Activated naive CD8-positive, alpha-beta T cell treated with anti-CD3 and anti-CD28 coated beads for 36 hours (primary cell): ENCODE results near the gene MAU2. TPM values are rescaled to one million over a fixed set of nuclear protein-coding genes. Genes with fewer than 3 reads are reported as not detected.
"Not testable (repeated sequence)": the region's sequence is repeated elsewhere in the genome, so short reads cannot be mapped to it uniquely, and the experiment has no call there.

ENCODE experiments used
- DNase-seq: peaks from one replicate; pipeline ENCODE4 v3.0.0; 2021
- H3K27ac Mint-ChIP-seq: one replicate; pipeline ENCODE4 v1.8.0; 2022; ENCODE audit warnings: mild to moderate bottlenecking, moderate library complexity, mixed read lengths
- H3K27me3 Mint-ChIP-seq: one replicate; pipeline ENCODE4 v1.8.0; 2022; ENCODE audit warnings: mild to moderate bottlenecking, mixed read lengths
- H3K36me3 Mint-ChIP-seq: one replicate; pipeline ENCODE4 v1.8.0; 2021; ENCODE audit warnings: mild to moderate bottlenecking, mixed read lengths
- H3K4me1 Mint-ChIP-seq: one replicate; pipeline ENCODE4 v1.8.0; 2021; ENCODE audit warnings: mixed read lengths
- H3K4me3 Mint-ChIP-seq: one replicate; pipeline ENCODE4 v1.8.0; 2022; ENCODE audit warnings: mild to moderate bottlenecking, moderate library complexity, mixed read lengths
- H3K9me3 Mint-ChIP-seq: one replicate; pipeline ENCODE4 v1.8.0; 2022; ENCODE audit warnings: mixed read lengths
- total RNA-seq, 2 experiments: library from RNA; stranded (reverse); gene quantifications; one replicate each; pipeline ENCODE4 v1.2.3, GENCODE V29; 2021

MAU2 gene
- total RNA-seq, 2 experiments from 2014 or later = 39.5 to 39.9 TPM

- no peak for DNase-seq
- no peak overlapping the region for H3K27ac Mint-ChIP-seq
- no peak overlapping the region for H3K4me3 Mint-ChIP-seq
- no peaks in the 10 kb centered on the region for H3K4me1 Mint-ChIP-seq
- H3K27me3 Mint-ChIP-seq = no peaks in the 10 kb centered on the region
- no peaks in the 10 kb centered on the region for H3K9me3 Mint-ChIP-seq
- H3K36me3 Mint-ChIP-seq = peaks cover 12% of the 10 kb centered on the region
These were observed 28.7 kb downstream of the MAU2 start for GRCh38 chr19:19349365-19349764.

GRCh38 chr19:19350756-19351155, 30.1 kb downstream of the MAU2 start:
- not testable (repeated sequence) for H3K9me3 Mint-ChIP-seq, H3K27ac Mint-ChIP-seq, DNase-seq, H3K27me3 Mint-ChIP-seq, H3K4me1 Mint-ChIP-seq, H3K4me3 Mint-ChIP-seq
- peaks cover 12% of the 10 kb centered on the region for H3K36me3 Mint-ChIP-seq

GRCh38 chr19:19352823-19353222, 32.2 kb downstream of the MAU2 start:
- Mint-ChIP-seq H3K4me1 (no peaks in the 10 kb centered on the region), H3K27ac (no peak overlapping the region), H3K9me3 (no peaks in the 10 kb centered on the region), H3K27me3 (no peaks in the 10 kb centered on the region), H3K36me3 (peaks cover 15% of the 10 kb centered on the region), H3K4me3 (no peak overlapping the region)
- no peak for DNase-seq

- Mint-ChIP-seq H3K4me1 (peaks cover 7% of the 10 kb centered on the region), H3K9me3 (no peaks in the 10 kb centered on the region), H3K27me3 (no peaks in the 10 kb centered on the region), H3K27ac (no peak overlapping the region), H3K36me3 (peaks cover 15% of the 10 kb centered on the region), H3K4me3 (no peak overlapping the region)
- DNase-seq = no peak
These were observed 33.4 kb downstream of the MAU2 start for GRCh38 chr19:19354007-19354406.

- no peaks in the 10 kb centered on the region for H3K27me3 Mint-ChIP-seq
- no peak overlapping the region for H3K4me3 Mint-ChIP-seq
- DNase-seq = no peak
- H3K9me3 Mint-ChIP-seq = no peaks in the 10 kb centered on the region
- H3K4me1 Mint-ChIP-seq = peaks cover 8% of the 10 kb centered on the region
- H3K27ac Mint-ChIP-seq = no peak overlapping the region
- peaks cover 11% of the 10 kb centered on the region for H3K36me3 Mint-ChIP-seq
These were observed 34.3 kb downstream of the MAU2 start for GRCh38 chr19:19354932-19355331.

- Mint-ChIP-seq H3K27ac (no peak overlapping the region), H3K4me1 (peaks cover 8% of the 10 kb centered on the region), H3K9me3 (no peaks in the 10 kb centered on the region), H3K36me3 (peaks cover 11% of the 10 kb centered on the region), H3K27me3 (no peaks in the 10 kb centered on the region), H3K4me3 (no peak overlapping the region)
- no peak for DNase-seq
These were observed 35.0 kb downstream of the MAU2 start for GRCh38 chr19:19355606-19356139.

- peaks cover 14% of the 10 kb centered on the region for H3K4me1 Mint-ChIP-seq
- no peak overlapping the region for H3K27ac Mint-ChIP-seq
- no peak for DNase-seq
- H3K27me3 Mint-ChIP-seq = no peaks in the 10 kb centered on the region
- H3K36me3 Mint-ChIP-seq = peaks cover 11% of the 10 kb centered on the region
- no peak overlapping the region for H3K4me3 Mint-ChIP-seq
- no peaks in the 10 kb centered on the region for H3K9me3 Mint-ChIP-seq
These were observed 35.9 kb downstream of the MAU2 start for GRCh38 chr19:19356500-19356899.

GRCh38 chr19:19356901-19357566, 36.4 kb downstream of the MAU2 start:
- no peak for DNase-seq
- Mint-ChIP-seq H3K36me3 (peaks cover 9% of the 10 kb centered on the region), H3K4me1 (peaks cover 14% of the 10 kb centered on the region), H3K4me3 (no peak overlapping the region), H3K27me3 (no peaks in the 10 kb centered on the region), H3K9me3 (no peaks in the 10 kb centered on the region), H3K27ac (no peak overlapping the region)

GRCh38 chr19:19361075-19361594, 40.5 kb downstream of the MAU2 start:
- peaks cover 20% of the 10 kb centered on the region for H3K4me1 Mint-ChIP-seq
- H3K4me3 Mint-ChIP-seq = no peak overlapping the region
- no peaks in the 10 kb centered on the region for H3K9me3 Mint-ChIP-seq
- H3K27ac Mint-ChIP-seq = peak overlapping the region; percentile 54
- no peaks in the 10 kb centered on the region for H3K27me3 Mint-ChIP-seq
- H3K36me3 Mint-ChIP-seq = peaks cover 5% of the 10 kb centered on the region
- peak; percentile 73 for DNase-seq

GRCh38 chr19:19362075-19362474, 41.4 kb downstream of the MAU2 start:
- DNase-seq = no peak
- no peak overlapping the region for H3K4me3 Mint-ChIP-seq
- peaks cover 5% of the 10 kb centered on the region for H3K36me3 Mint-ChIP-seq
- no peak overlapping the region for H3K27ac Mint-ChIP-seq
- no peaks in the 10 kb centered on the region for H3K27me3 Mint-ChIP-seq
- peaks cover 25% of the 10 kb centered on the region for H3K4me1 Mint-ChIP-seq
- no peaks in the 10 kb centered on the region for H3K9me3 Mint-ChIP-seq

GRCh38 chr19:19366434-19367396, 46.1 kb downstream of the MAU2 start:
- Mint-ChIP-seq H3K9me3 (no peaks in the 10 kb centered on the region), H3K27me3 (no peaks in the 10 kb centered on the region), H3K36me3 (no peaks in the 10 kb centered on the region), H3K27ac (no peak overlapping the region), H3K4me1 (peaks cover 10% of the 10 kb centered on the region), H3K4me3 (peak overlapping the region; percentile 29)
- peak; percentile 84 for DNase-seq

- H3K27me3 Mint-ChIP-seq = no peaks in the 10 kb centered on the region
- H3K4me3 Mint-ChIP-seq = no peak overlapping the region
- H3K36me3 Mint-ChIP-seq = no peaks in the 10 kb centered on the region
- H3K4me1 Mint-ChIP-seq = peaks cover 15% of the 10 kb centered on the region
- no peaks in the 10 kb centered on the region for H3K9me3 Mint-ChIP-seq
- H3K27ac Mint-ChIP-seq = no peak overlapping the region
- no peak for DNase-seq
These were observed 47.5 kb downstream of the MAU2 start for GRCh38 chr19:19368087-19368486.

- DNase-seq = no peak
- H3K4me3 Mint-ChIP-seq = no peak overlapping the region
- no peaks in the 10 kb centered on the region for H3K27me3 Mint-ChIP-seq
- H3K27ac Mint-ChIP-seq = no peak overlapping the region
- no peaks in the 10 kb centered on the region for H3K9me3 Mint-ChIP-seq
- no peaks in the 10 kb centered on the region for H3K36me3 Mint-ChIP-seq
- H3K4me1 Mint-ChIP-seq = peaks cover 11% of the 10 kb centered on the region
These were observed 50.4 kb downstream of the MAU2 start for GRCh38 chr19:19371059-19371458.

GRCh38 chr19:19372656-19373416, 52.2 kb downstream of the MAU2 start:
- no peaks in the 10 kb centered on the region for H3K27me3 Mint-ChIP-seq
- peak; percentile 24 for DNase-seq
- H3K4me3 Mint-ChIP-seq = peak overlapping the region; percentile 51
- H3K27ac Mint-ChIP-seq = peak overlapping the region; percentile 84
- H3K36me3 Mint-ChIP-seq = no peaks in the 10 kb centered on the region
- H3K4me1 Mint-ChIP-seq = peaks cover 6% of the 10 kb centered on the region
- H3K9me3 Mint-ChIP-seq = no peaks in the 10 kb centered on the region
